ENCODE data around the gene SETD5. TPM values are rescaled to one million over a fixed set of nuclear protein-coding genes. Genes with fewer than 3 reads are reported as not detected.

The SETD5 gene
- total RNA-seq, 2 donors from 2014 or later = 36.9 to 49.4 TPM

DNA sequence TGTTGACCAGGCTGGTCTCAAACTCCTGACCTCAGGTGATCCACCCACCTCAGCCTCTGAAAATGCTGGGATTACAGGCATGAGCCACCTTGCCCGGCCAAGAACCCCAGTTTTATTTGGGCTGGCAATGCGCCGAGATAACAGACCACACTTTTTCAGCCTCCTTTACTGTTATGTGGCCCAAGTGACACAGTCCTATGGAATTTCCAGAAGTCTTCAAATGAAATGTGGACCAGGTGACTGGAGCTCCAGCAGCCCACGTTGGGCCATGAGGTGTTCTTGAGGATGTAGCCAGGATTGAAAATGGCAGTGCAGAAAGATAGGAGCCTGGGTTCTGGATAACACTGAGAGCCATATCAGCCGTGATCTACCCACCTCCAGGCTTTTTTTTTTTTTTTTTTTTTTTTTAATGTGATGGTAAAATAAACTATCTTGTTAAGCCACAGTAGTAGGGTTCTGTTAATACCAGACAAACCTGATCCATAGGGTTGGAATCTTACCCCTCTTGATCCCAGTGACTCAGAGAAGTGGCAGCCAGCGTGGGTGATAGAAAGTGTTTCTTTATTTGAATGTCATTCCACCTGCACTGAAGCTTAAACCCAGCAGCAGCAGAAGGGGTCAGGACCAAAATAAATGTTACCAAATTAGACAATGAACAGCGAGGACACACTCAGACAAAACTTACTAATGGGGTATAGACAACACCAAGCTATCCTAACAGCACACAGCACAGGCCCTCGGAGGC is 100.6 kb downstream of the SETD5 start:
- peaks cover 0 to 16% of the 10 kb centered on the region in 2 donors for H3K4me1 ChIP-seq
- TF ChIP-seq, protein P1, sequence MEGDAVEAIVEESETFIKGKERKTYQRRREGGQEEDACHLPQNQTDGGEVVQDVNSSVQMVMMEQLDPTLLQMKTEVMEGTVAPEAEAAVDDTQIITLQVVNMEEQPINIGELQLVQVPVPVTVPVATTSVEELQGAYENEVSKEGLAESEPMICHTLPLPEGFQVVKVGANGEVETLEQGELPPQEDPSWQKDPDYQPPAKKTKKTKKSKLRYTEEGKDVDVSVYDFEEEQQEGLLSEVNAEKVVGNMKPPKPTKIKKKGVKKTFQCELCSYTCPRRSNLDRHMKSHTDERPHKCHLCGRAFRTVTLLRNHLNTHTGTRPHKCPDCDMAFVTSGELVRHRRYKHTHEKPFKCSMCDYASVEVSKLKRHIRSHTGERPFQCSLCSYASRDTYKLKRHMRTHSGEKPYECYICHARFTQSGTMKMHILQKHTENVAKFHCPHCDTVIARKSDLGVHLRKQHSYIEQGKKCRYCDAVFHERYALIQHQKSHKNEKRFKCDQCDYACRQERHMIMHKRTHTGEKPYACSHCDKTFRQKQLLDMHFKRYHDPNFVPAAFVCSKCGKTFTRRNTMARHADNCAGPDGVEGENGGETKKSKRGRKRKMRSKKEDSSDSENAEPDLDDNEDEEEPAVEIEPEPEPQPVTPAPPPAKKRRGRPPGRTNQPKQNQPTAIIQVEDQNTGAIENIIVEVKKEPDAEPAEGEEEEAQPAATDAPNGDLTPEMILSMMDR (IDR thresholded peaks at IDR 0.05) = no peak

DNA sequence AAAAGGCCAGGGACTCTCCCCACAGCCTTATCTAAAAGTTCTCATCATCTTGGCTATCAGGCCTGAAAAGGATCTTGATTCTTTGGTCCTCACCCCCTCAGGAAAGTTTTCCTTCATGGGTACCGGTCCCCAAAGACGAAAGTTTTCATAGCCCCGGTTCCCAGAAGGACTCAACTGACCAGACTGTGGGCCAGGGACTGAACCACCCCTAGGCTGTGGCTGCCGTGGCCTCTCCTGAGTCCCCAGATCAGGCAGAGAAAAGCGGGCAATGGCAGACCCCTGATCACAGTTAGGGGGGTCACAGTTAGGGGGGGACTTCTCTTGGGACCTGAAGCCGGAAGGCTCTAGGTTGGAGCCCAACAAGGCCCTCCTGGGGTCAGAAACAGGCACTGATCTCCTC is 101.4 kb downstream of the SETD5 start:
- H3K27ac ChIP-seq = no peak overlapping the region
- H3K4me3 ChIP-seq = no peak overlapping the region
- TF ChIP-seq, protein P1 (IDR thresholded peaks at IDR 0.05) = no peak
- peaks cover 0 to 5% of the 10 kb centered on the region in 2 donors for H3K27me3 ChIP-seq
- H3K9me3 ChIP-seq = no peaks in the 10 kb centered on the region
- no peaks in the 10 kb centered on the region for H3K36me3 ChIP-seq
- H3K4me1 ChIP-seq = peaks cover 0 to 16% of the 10 kb centered on the region in 2 donors
- DNase-seq (ENCODE audit: low spot score) = peak; percentile 38

More for the DNA sequence above, 100.6 kb downstream of the SETD5 start:
- H3K27me3 ChIP-seq = peaks cover 0 to 5% of the 10 kb centered on the region in 2 donors
- DNase-seq (ENCODE audit: low spot score) = no peak
- H3K4me3 ChIP-seq = no peak overlapping the region
- H3K9me3 ChIP-seq = no peaks in the 10 kb centered on the region
- no peak overlapping the region for H3K27ac ChIP-seq
- no peaks in the 10 kb centered on the region for H3K36me3 ChIP-seq

DNA sequence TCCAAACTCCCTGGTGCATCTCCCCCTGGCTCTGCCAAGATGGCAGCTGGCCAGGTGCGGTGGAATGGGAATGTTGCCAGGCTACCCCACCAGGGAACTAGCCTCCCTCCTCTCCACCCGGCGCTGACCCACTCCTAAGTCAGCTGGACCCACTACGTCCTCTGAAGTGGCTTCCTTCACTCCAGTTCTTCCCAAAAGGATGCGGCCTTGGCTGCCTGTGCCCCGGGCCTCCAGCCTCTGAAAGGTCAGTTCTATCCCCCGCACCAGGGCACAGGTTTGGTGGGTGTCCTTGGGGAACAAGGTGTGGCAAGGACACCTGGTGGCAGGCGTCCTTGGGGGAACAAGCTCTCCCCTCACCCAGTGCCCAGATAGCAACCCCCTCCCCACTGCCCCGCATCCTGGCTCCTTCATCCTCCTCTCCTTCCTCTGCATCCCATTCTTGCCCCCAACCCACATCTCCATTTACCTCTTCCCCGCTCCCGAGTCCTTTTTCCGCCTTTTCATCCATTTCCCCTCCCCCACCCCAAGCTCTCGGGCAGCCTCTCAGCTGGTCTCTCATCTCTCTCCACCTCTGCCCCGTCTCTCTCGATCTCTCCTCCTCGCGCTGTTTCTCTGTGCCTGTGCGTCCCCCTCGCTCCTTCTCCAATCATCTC is 102.2 kb downstream of the SETD5 start:
- TF ChIP-seq, protein P1 (IDR thresholded peaks at IDR 0.05) = no peak
- H3K4me3 ChIP-seq = no peak overlapping the region
- peaks cover 0 to 5% of the 10 kb centered on the region in 2 donors for H3K27me3 ChIP-seq
- no peak overlapping the region for H3K27ac ChIP-seq
- peak; percentile 47 for DNase-seq (ENCODE audit: low spot score)
- no peaks in the 10 kb centered on the region for H3K9me3 ChIP-seq
- H3K4me1 ChIP-seq = peaks cover 0 to 16% of the 10 kb centered on the region in 2 donors
- no peaks in the 10 kb centered on the region for H3K36me3 ChIP-seq

DNA sequence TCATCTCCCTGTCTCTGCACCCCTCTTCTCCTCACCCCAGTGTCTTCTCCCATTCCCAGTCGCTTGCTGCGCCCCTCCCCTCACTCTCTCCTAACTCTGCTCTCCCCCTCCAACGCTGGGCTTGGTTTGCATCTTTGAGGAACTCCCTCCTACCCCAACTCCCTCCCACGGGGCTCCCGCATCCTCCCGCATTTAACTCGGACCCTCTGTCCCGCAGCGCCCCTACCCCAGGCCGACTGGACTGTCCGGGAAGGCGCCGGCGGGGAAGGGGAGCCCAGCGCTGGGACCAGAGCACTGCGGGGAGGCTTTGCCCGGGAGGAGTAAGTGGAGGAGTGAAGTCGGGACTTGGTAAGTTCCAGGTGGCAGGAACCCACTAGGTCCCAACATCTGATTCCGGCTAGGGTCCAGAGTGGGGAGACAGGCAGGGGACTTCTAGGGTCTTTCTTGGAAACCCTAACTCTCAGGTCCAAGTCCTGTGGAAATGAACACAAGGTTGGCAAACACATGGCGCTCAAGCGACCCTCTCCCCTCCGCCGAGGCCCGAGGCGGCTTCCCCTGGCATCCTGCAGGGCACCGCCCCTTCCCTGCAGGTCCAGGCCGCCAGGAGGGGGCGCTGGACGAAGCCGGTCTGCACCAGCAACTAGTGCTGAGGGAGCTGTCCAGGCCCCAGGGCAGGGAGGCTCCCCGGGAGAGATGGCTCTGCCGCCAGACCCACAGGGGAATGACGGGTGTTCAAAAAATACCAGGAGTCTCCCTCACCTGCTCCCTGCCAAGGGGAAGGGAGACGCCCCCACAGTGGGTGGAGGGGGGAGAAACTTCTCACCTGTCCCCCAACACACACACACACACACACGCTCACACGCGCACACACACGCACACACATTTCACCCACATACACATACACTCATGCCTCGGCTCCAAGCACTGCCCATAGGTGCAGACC is 103.0 kb downstream of the SETD5 start:
- H3K4me1 ChIP-seq = peaks cover 0 to 16% of the 10 kb centered on the region in 2 donors
- peak; percentile 50 for DNase-seq (ENCODE audit: low spot score)
- H3K27me3 ChIP-seq = peaks cover 0 to 5% of the 10 kb centered on the region in 2 donors
- H3K9me3 ChIP-seq = no peaks in the 10 kb centered on the region
- H3K4me3 ChIP-seq = peak overlapping the region in 1 of 2 donors; percentile 10
- no peak overlapping the region for H3K27ac ChIP-seq
- no peaks in the 10 kb centered on the region for H3K36me3 ChIP-seq
- TF ChIP-seq, protein P1 (IDR thresholded peaks at IDR 0.05) = peak; percentile 54 to 74

DNA sequence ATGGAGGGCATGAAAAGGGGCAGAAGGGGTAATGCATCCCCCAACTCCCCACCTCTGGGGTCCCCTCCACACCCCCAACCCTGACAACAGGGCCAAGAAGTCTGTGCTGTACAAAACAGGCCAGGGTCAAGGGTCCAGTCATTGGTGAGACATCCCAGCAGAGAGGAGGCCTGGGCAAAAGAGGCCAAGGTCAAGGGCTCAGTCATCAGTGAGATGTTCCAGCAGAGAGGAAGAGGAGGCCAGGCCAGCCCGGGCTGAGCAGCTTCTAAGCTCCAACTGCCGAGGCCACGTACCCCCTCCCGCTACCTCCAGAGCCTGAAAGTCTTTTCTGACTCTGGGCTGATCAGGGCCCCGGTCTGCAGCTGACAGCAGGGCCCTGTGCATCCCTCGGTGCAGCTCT is 103.8 kb downstream of the SETD5 start:
- TF ChIP-seq, protein P1 (IDR thresholded peaks at IDR 0.05) = no peak
- H3K4me3 ChIP-seq = no peak overlapping the region

More for the DNA sequence above, 103.8 kb downstream of the SETD5 start:
- H3K27me3 ChIP-seq = peaks cover 0 to 5% of the 10 kb centered on the region in 2 donors
- no peak overlapping the region for H3K27ac ChIP-seq
- H3K36me3 ChIP-seq = no peaks in the 10 kb centered on the region
- peaks cover 0 to 16% of the 10 kb centered on the region in 2 donors for H3K4me1 ChIP-seq
- H3K9me3 ChIP-seq = no peaks in the 10 kb centered on the region
- no peak for DNase-seq (ENCODE audit: low spot score)

Data from right atrium auricular region (tissue), 2 donors.